ENCODE measurements around the gene SPAST. TPM values are rescaled to one million over a fixed set of nuclear protein-coding genes. Genes with fewer than 3 reads are reported as not detected.
"Not testable (repeated sequence)": the region's sequence is repeated elsewhere in the genome, so short reads cannot be mapped to it uniquely, and the experiment has no call there.

The SPAST gene
- total RNA-seq, 1 donor from 2014 or later = 15.1 TPM

GRCh38 chr2:32051836-32052439 lies 11.4 kb upstream of the SPAST start:
- no peak for TF ChIP-seq CTCF (IDR thresholded peaks at IDR 0.05)
- ATAC-seq (no peak), DNase-seq (no peak)
- intact Hi-C loops (cut with DNase I) = no loop called here
- Histone ChIP-seq H3K36me3 (no peaks in the 10 kb centered on the region), H3K4me3 (no peak overlapping the region), H3K9me3 (no peaks in the 10 kb centered on the region), H3K27ac (no peak overlapping the region), H3K4me1 (no peaks in the 10 kb centered on the region), H3K27me3 (no peaks in the 10 kb centered on the region)

GRCh38 chr2:32054583-32054982 lies 8.8 kb upstream of the SPAST start:
- H3K36me3 ChIP-seq; H3K4me1 ChIP-seq; DNase-seq; ATAC-seq; H3K27me3 ChIP-seq; H3K27ac ChIP-seq; intact Hi-C loops (cut with DNase I); H3K9me3 ChIP-seq; H3K4me3 ChIP-seq: not testable (repeated sequence)

GRCh38 chr2:32058130-32058529 lies 5.2 kb upstream of the SPAST start:
- Histone ChIP-seq H3K4me1 (peaks cover 7% of the 10 kb centered on the region), H3K9me3 (no peaks in the 10 kb centered on the region), H3K36me3 (no peaks in the 10 kb centered on the region), H3K4me3 (no peak overlapping the region), H3K27ac (no peak overlapping the region), H3K27me3 (no peaks in the 10 kb centered on the region)
- no peak for TF ChIP-seq CTCF (IDR thresholded peaks at IDR 0.05)
- intact Hi-C loops (cut with DNase I) = no loop called here
- ATAC-seq (no peak), DNase-seq (no peak)

GRCh38 chr2:32060266-32060665 lies 3.1 kb upstream of the SPAST start:
- H3K36me3 ChIP-seq = no peaks in the 10 kb centered on the region
- peaks cover 17% of the 10 kb centered on the region for H3K4me1 ChIP-seq
- intact Hi-C loops (cut with DNase I) = no loop called here
- TF ChIP-seq CTCF (IDR thresholded peaks at IDR 0.05) = no peak
- DNase-seq (no peak), ATAC-seq (no peak)
- H3K9me3 ChIP-seq = no peaks in the 10 kb centered on the region
- H3K4me3 ChIP-seq = no peak overlapping the region
- no peak overlapping the region for H3K27ac ChIP-seq
- no peaks in the 10 kb centered on the region for H3K27me3 ChIP-seq

GRCh38 chr2:32061430-32061829 lies 1.9 kb upstream of the SPAST start:
- Histone ChIP-seq H3K27ac (no peak overlapping the region), H3K9me3 (no peaks in the 10 kb centered on the region), H3K27me3 (no peaks in the 10 kb centered on the region), H3K4me1 (peaks cover 17% of the 10 kb centered on the region), H3K4me3 (no peak overlapping the region), H3K36me3 (no peaks in the 10 kb centered on the region)
- ATAC-seq (no peak), DNase-seq (no peak)
- intact Hi-C loops (cut with DNase I) = no loop called here
- no peak for TF ChIP-seq CTCF (IDR thresholded peaks at IDR 0.05)

GRCh38 chr2:32061973-32062861 lies 1.1 kb upstream of the SPAST start:
- Histone ChIP-seq H3K4me3 (peak overlapping the region; percentile 90), H3K27me3 (no peaks in the 10 kb centered on the region), H3K27ac (peak overlapping the region; percentile 85), H3K9me3 (no peaks in the 10 kb centered on the region), H3K4me1 (peaks cover 17% of the 10 kb centered on the region), H3K36me3 (no peaks in the 10 kb centered on the region)
- peak; percentile 2 for ATAC-seq
- no peak for DNase-seq
- intact Hi-C loops (cut with DNase I) = no loop called here
- no peak for TF ChIP-seq CTCF (IDR thresholded peaks at IDR 0.05)

Data from upper lobe of right lung (tissue), 1 donor.